ENCODE data around the gene CSRP3. TPM values are rescaled to one million over a fixed set of nuclear protein-coding genes. Genes with fewer than 3 reads are reported as not detected.

CSRP3 gene
- total and polyA plus RNA-seq, 4 donors, result 0.08 TPM; not detected in 3

GRCh38 chr11:19183646-19184045 lies 18.1 kb downstream of the CSRP3 start:
- 95% methylated on average over 7 of the region's 7 CpGs for WGBS
- Histone ChIP-seq H3K4me3 (ENCODE audit: low read depth in 1 of 3, low read length in 3 of 3) (no peak overlapping the region), H3K27ac (ENCODE audit: low read depth in 1 of 2, low read length in 2 of 2) (no peak overlapping the region)

GRCh38 chr11:19181531-19182261 lies 20.1 kb downstream of the CSRP3 start:
- H3K4me3 ChIP-seq (ENCODE audit: low read depth in 1 of 3, low read length in 3 of 3), result no peak overlapping the region
- H3K9ac ChIP-seq (ENCODE audit: low read depth in 1 of 2, low read length in 2 of 2), result no peak overlapping the region
- no peaks in the 10 kb centered on the region for H3K36me3 ChIP-seq (ENCODE audit: control insufficient read depth in 4 of 4, insufficient read depth in 3 of 4, low read depth in 1 of 4, low read length in 3 of 4)
- no peak overlapping the region for H3K27ac ChIP-seq (ENCODE audit: low read depth in 1 of 2, low read length in 2 of 2)
- DNase-seq (ENCODE audit: low spot score), result no peak
- WGBS, result 80% methylated on average over 5 of the region's 5 CpGs
- no peaks in the 10 kb centered on the region for H3K9me3 ChIP-seq (ENCODE audit: control insufficient read depth in 4 of 4, low read length in 3 of 4)
- H3K27me3 ChIP-seq (ENCODE audit: control insufficient read depth in 4 of 4, insufficient read depth in 4 of 4, low read length in 3 of 4), result no peaks in the 10 kb centered on the region
- TF ChIP-seq FOXA1 (IDR thresholded peaks at IDR 0.05), result no peak
- H3K4me1 ChIP-seq (ENCODE audit: control insufficient read depth in 4 of 4, insufficient read depth in 4 of 4, low read length in 3 of 4), result no peaks in the 10 kb centered on the region

More at GRCh38 chr11:19183646-19184045, 18.1 kb downstream of the CSRP3 start:
- Histone ChIP-seq H3K9me3 (ENCODE audit: control insufficient read depth in 4 of 4, low read length in 3 of 4) (no peaks in the 10 kb centered on the region), H3K27me3 (ENCODE audit: control insufficient read depth in 4 of 4, insufficient read depth in 4 of 4, low read length in 3 of 4) (no peaks in the 10 kb centered on the region), H3K9ac (ENCODE audit: low read depth in 1 of 2, low read length in 2 of 2) (no peak overlapping the region), H3K4me1 (ENCODE audit: control insufficient read depth in 4 of 4, insufficient read depth in 4 of 4, low read length in 3 of 4) (no peaks in the 10 kb centered on the region), H3K36me3 (ENCODE audit: control insufficient read depth in 4 of 4, insufficient read depth in 3 of 4, low read depth in 1 of 4, low read length in 3 of 4) (no peaks in the 10 kb centered on the region)
- DNase-seq (ENCODE audit: low spot score), result no peak
- no peak for TF ChIP-seq ZBTB33 (IDR thresholded peaks at IDR 0.05)
- no peak for TF ChIP-seq EGR1 (IDR thresholded peaks at IDR 0.05; ENCODE audit: low read depth in 2 of 2)
- TF ChIP-seq TAF1 (conservative IDR thresholded peaks at IDR 0.05), result no peak
- no peak for TF ChIP-seq MAX (IDR thresholded peaks at IDR 0.05)
- TF ChIP-seq ATF3 (IDR thresholded peaks at IDR 0.05), result no peak
- no peak for TF ChIP-seq GABPA (IDR thresholded peaks at IDR 0.05 in 1 of 2, conservative IDR thresholded peaks at IDR 0.05 in 1 of 2)

GRCh38 chr11:19176629-19177186 lies 25.1 kb downstream of the CSRP3 start:
- H3K27ac ChIP-seq (ENCODE audit: low read depth in 1 of 2, low read length in 2 of 2), result no peak overlapping the region
- no peak overlapping the region for H3K9ac ChIP-seq (ENCODE audit: low read depth in 1 of 2, low read length in 2 of 2)
- no peak overlapping the region for H3K4me3 ChIP-seq (ENCODE audit: low read depth in 1 of 3, low read length in 3 of 3)
- H3K27me3 ChIP-seq (ENCODE audit: control insufficient read depth in 4 of 4, insufficient read depth in 4 of 4, low read length in 3 of 4), result no peaks in the 10 kb centered on the region
- DNase-seq (ENCODE audit: low spot score), result no peak
- peaks cover 0 to 7% (median 4%) of the 10 kb centered on the region in 4 donors for H3K36me3 ChIP-seq (ENCODE audit: control insufficient read depth in 4 of 4, insufficient read depth in 3 of 4, low read depth in 1 of 4, low read length in 3 of 4)
- 80% methylated on average over 2 of the region's 2 CpGs for WGBS
- no peaks in the 10 kb centered on the region for H3K9me3 ChIP-seq (ENCODE audit: control insufficient read depth in 4 of 4, low read length in 3 of 4)
- no peaks in the 10 kb centered on the region for H3K4me1 ChIP-seq (ENCODE audit: control insufficient read depth in 4 of 4, insufficient read depth in 4 of 4, low read length in 3 of 4)
- TF ChIP-seq TAF1 (conservative IDR thresholded peaks at IDR 0.05) (no peak), MAX (IDR thresholded peaks at IDR 0.05) (no peak), GABPA (IDR thresholded peaks at IDR 0.05 in 1 of 2, conservative IDR thresholded peaks at IDR 0.05 in 1 of 2) (no peak), RXRA (IDR thresholded peaks at IDR 0.05) (no peak), RAD21 (IDR thresholded peaks at IDR 0.05) (no peak), FOXA1 (IDR thresholded peaks at IDR 0.05) (no peak), NR2F2 (IDR thresholded peaks at IDR 0.05) (no peak), HNF4A (conservative IDR thresholded peaks at IDR 0.05) (no peak), HNF4G (IDR thresholded peaks at IDR 0.05) (no peak), SP1 (IDR thresholded peaks at IDR 0.05) (no peak)

All from liver (tissue), 9 donors.